H1 (cell line): ENCODE data around the gene KLF16. TPM values are rescaled to one million over a fixed set of nuclear protein-coding genes. Genes with fewer than 3 reads are reported as not detected.

ENCODE experiments used
- ASH2L ChIP-seq: fragments of 200-600, 300-600 bp; sonication (generic); IDR thresholded peaks from one replicate; pipeline ENCODE4 v1.7.1; 2017; ENCODE audit warnings: low read length
- CTCF ChIP-seq, 3 experiments: IDR thresholded peaks; 1 replicate in 2 of 3; 2 replicates in 1 of 3; pipeline versions ENCODE4 v1.5.1 to v1.6.1; 2011; ENCODE audit warnings: low read length in 3 of 3, mild to moderate bottlenecking in 3 of 3, inconsistent platforms in 2 of 3, low read depth in 1 of 3, moderate library complexity in 1 of 3; ENCODE audit not compliant: insufficient read depth in 1 of 3; ENCODE audit errors: control extremely low read depth in 1 of 3
- KDM1A ChIP-seq: fragments of 200-600, 300-600 bp; sonication (generic); IDR thresholded peaks from 2 replicates; pipeline ENCODE4 v1.7.1; 2016; ENCODE audit warnings: mild to moderate bottlenecking, low read length, borderline replicate concordance
- SAP30 ChIP-seq: fragments of 300-600 bp; sonication (generic); IDR thresholded peaks from 2 replicates; pipeline ENCODE4 v1.7.1; 2012; ENCODE audit warnings: low read length, moderate library complexity, mild to moderate bottlenecking, inconsistent platforms; ENCODE audit not compliant: insufficient read depth, insufficient replicate concordance
- SIN3A ChIP-seq, 2 experiments: IDR thresholded peaks in 1 of 2; conservative IDR thresholded peaks in 1 of 2; 2 replicates each; pipeline ENCODE4 v1.6.1; 2011 to 2012; ENCODE audit warnings: low read length in 2 of 2, improper control_type of control experiment in 1 of 2, low read depth in 1 of 2, mild to moderate bottlenecking in 1 of 2
- SUZ12 ChIP-seq: fragments of 200-600 bp; sonication (generic); IDR thresholded peaks from 2 replicates; pipeline ENCODE4 v1.6.1; 2012; ENCODE audit warnings: mild to moderate bottlenecking, inconsistent platforms, low read length, moderate library complexity, mixed read lengths
- TAF7 ChIP-seq: optimal IDR thresholded peaks from 2 replicates; pipeline ENCODE3; 2011; ENCODE audit warnings: low read depth, mild to moderate bottlenecking, inconsistent platforms, low read length, moderate library complexity, borderline replicate concordance
- TBP ChIP-seq: IDR thresholded peaks from 2 replicates; pipeline ENCODE4 v1.6.1; 2011; ENCODE audit warnings: low read depth, low read length, improper control_type of control experiment
- polyA plus RNA-seq, 7 experiments: library from polyadenylated mRNA; depleted of rRNA in 3 of 7; stranded (reverse) in 5 of 7; unstranded in 2 of 7; fragments of >200 nt in 5 of 7; fragments of 200-250 nt in 2 of 7; gene quantifications; 1 replicate in 5 of 7; 2 replicates in 1 of 7; 4 replicates in 1 of 7; pipeline versions ENCODE4 v1.2.1 to v1.2.3, GENCODE V29; 2011 to 2013; ENCODE audit warnings: missing spikeins in 2 of 7, mixed read lengths in 2 of 7
- total RNA-seq: library from RNA; stranded (reverse); fragmentation: NEBNext Ultra II Directional; extraction: Animal tissue kit (Norgen Biotek cat#: 25700); gene quantifications from 2 replicates; pipeline ENCODE4 v1.2.1, GENCODE V29; 2021

The KLF16 gene
- total and polyA plus RNA-seq, 2 of the 8 experiments (the other 6 are each of a cell fraction or from before 2014, with no cell fraction given): 14.3 to 45.9 TPM

GRCh38 chr19:1902923-1903322, 39.5 kb upstream of the KLF16 start (continued):
- TF ChIP-seq TBP: no peak
- no peak for TF ChIP-seq TAF7
- no peak for TF ChIP-seq SUZ12
- no peak for TF ChIP-seq CTCF (IDR thresholded peaks at IDR 0.05; ENCODE audit: control extremely low read depth in 1 of 3, insufficient read depth in 1 of 3, low read depth in 1 of 3, low read length in 3 of 3)
- TF ChIP-seq SIN3A (conservative IDR thresholded peaks at IDR 0.05 in 1 of 2, IDR thresholded peaks at IDR 0.05 in 1 of 2; ENCODE audit: low read depth in 1 of 2, low read length in 2 of 2): no peak
- no peak for TF ChIP-seq ASH2L
- no peak for TF ChIP-seq KDM1A
- no peak for TF ChIP-seq SAP30
